PFSK-1 (cell line): Measurements from ENCODE around the gene TUBA4A.

Source experiments
- FOXP2 ChIP-seq: optimal IDR thresholded peaks from 2 replicates; pipeline ENCODE3; 2011; ENCODE audit warnings: borderline replicate concordance, control low read depth, inconsistent platforms; ENCODE audit not compliant: insufficient read depth; ENCODE audit errors: extremely low read length, extremely low read depth
- POLR2AphosphoS5 ChIP-seq: IDR thresholded peaks from 2 replicates; pipeline ENCODE4 v1.6.1; 2012; ENCODE audit warnings: low read depth, mild to moderate bottlenecking, control low read depth, low read length, moderate library complexity
- SIN3A ChIP-seq: IDR thresholded peaks from 2 replicates; pipeline ENCODE4 v1.6.1; 2012; ENCODE audit warnings: mild to moderate bottlenecking, low read length, moderate library complexity, borderline replicate concordance; ENCODE audit not compliant: insufficient read depth
- TAF1 ChIP-seq: IDR thresholded peaks from 2 replicates; pipeline ENCODE4 v1.6.1; 2012; ENCODE audit warnings: low read length, control low read depth, borderline replicate concordance; ENCODE audit not compliant: insufficient read depth
- TF ChIP-seq, protein P1 (sequence below), 2 experiments: IDR thresholded peaks; 2 replicates each; pipeline versions ENCODE4 v1.6.1 to v1.8.0; 2011 to 2012; ENCODE audit warnings: low read depth in 2 of 2, low read length in 2 of 2, control low read depth in 1 of 2, inconsistent platforms in 1 of 2, mild to moderate bottlenecking in 1 of 2, moderate library complexity in 1 of 2; ENCODE audit not compliant: insufficient read depth in 1 of 2

Gene TUBA4A

DNA sequence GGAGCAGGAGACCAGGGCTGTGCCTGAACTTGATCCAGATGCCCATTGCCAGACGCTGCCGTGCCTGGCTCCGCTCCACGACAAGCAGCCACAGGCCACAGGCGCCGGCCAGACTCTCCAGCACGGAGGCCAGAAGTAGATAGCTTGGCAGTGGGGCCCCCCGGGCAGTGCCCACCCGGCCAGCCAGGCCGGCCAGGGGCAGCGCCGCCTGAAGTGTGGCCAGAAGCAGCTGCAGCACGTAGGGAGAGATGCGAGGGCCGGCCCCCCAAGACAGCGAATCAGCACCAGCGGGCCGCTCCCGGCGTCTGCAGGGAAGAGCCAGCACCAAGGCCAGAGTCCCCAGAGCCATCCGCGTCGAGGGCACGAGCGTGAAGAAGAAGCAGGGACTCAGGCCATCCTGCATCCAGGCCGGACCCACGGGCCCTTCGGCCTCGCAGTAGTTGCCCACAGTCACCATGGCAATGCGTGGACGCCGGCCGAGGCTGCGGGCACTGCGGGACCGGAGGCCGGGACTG is 35.4 kb downstream of the TUBA4A start:
- TF ChIP-seq, protein P1, sequence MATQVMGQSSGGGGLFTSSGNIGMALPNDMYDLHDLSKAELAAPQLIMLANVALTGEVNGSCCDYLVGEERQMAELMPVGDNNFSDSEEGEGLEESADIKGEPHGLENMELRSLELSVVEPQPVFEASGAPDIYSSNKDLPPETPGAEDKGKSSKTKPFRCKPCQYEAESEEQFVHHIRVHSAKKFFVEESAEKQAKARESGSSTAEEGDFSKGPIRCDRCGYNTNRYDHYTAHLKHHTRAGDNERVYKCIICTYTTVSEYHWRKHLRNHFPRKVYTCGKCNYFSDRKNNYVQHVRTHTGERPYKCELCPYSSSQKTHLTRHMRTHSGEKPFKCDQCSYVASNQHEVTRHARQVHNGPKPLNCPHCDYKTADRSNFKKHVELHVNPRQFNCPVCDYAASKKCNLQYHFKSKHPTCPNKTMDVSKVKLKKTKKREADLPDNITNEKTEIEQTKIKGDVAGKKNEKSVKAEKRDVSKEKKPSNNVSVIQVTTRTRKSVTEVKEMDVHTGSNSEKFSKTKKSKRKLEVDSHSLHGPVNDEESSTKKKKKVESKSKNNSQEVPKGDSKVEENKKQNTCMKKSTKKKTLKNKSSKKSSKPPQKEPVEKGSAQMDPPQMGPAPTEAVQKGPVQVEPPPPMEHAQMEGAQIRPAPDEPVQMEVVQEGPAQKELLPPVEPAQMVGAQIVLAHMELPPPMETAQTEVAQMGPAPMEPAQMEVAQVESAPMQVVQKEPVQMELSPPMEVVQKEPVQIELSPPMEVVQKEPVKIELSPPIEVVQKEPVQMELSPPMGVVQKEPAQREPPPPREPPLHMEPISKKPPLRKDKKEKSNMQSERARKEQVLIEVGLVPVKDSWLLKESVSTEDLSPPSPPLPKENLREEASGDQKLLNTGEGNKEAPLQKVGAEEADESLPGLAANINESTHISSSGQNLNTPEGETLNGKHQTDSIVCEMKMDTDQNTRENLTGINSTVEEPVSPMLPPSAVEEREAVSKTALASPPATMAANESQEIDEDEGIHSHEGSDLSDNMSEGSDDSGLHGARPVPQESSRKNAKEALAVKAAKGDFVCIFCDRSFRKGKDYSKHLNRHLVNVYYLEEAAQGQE (IDR thresholded peaks at IDR 0.05; ENCODE audit: insufficient read depth in 1 of 2, low read depth in 2 of 2, low read length in 2 of 2) = peak; percentile 78 to 88
- TF ChIP-seq POLR2AphosphoS5 (no peak), SIN3A (no peak; the same call in 1 of the 2 replicates), TAF1 (no peak)

DNA sequence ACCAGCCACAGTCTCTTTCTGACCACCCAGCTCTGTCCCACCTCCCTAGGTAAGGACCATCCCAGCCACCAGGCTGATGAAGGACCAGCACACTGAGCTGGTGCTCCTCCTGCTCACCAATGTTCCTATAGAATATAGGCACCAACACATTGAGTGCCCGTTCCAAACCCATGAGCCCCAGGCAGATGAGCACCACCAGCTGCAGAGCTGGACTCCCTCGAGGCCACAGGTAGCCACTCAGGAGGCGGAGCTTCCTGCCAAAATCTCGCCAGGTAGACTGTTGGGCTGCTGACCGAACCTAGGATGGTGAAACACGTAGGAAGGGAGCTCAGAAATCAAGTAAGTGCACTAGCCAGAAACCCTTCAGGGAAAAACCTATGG is 37.2 kb downstream of the TUBA4A start:
- TF ChIP-seq POLR2AphosphoS5 = no peak
- TF ChIP-seq, protein P1 (IDR thresholded peaks at IDR 0.05; ENCODE audit: insufficient read depth in 1 of 2, low read depth in 2 of 2, low read length in 2 of 2) = no peak
- TF ChIP-seq TAF1 = no peak
- TF ChIP-seq SIN3A = no peak
- TF ChIP-seq FOXP2 = no peak

GRCh38 chr2:219215871-219216534 is 37.7 kb downstream of the TUBA4A start:
- TF ChIP-seq SIN3A (no peak), POLR2AphosphoS5 (no peak), FOXP2 (no peak), TAF1 (no peak)
- TF ChIP-seq, protein P1 (IDR thresholded peaks at IDR 0.05; ENCODE audit: insufficient read depth in 1 of 2, low read depth in 2 of 2, low read length in 2 of 2) = no peak

DNA sequence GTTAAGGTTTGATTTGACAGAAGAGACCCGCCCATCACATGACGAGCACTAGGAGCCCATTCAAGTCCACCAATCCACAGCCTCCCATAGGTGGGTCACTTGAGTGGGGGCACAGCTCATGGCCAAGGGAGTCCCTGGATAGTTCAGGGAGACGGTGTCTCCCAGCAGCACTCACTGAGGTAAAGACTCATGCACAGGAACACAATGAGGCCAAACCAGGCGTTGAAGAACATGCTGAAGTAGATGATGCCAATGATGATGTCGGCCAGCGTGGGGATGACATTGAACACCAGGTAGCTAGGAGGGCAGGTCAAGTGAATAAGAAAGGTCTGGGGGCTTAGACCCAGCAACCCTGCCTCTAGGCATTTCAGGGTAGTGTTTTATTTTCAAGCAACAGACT is 38.9 kb downstream of the TUBA4A start:
- TF ChIP-seq, protein P1 (IDR thresholded peaks at IDR 0.05; ENCODE audit: insufficient read depth in 1 of 2, low read depth in 2 of 2, low read length in 2 of 2) = no peak
- no peak for TF ChIP-seq POLR2AphosphoS5

- TF ChIP-seq POLR2AphosphoS5 (no peak), FOXP2 (no peak), SIN3A (no peak), TAF1 (no peak)
- TF ChIP-seq, protein P1 (IDR thresholded peaks at IDR 0.05; ENCODE audit: insufficient read depth in 1 of 2, low read depth in 2 of 2, low read length in 2 of 2) = no peak
Observed at GRCh38 chr2:219214141-219214540, 39.6 kb downstream of the TUBA4A start.
